GM21723 (cell line): ENCODE data around the gene GPBAR1.
A peak's percentile ranks its signal among the peaks of the same experiment; 100 is the strongest.
"Not testable (repeated sequence)": the region's sequence is repeated elsewhere in the genome, so short reads cannot be mapped to it uniquely, and the experiment has no call there.

Experiments
- ATAC-seq: cut with Tn5 transposase; IDR thresholded peaks from one replicate; pipeline ENCODE4 v1.9.1; 2021; ENCODE audit warnings: mild to moderate bottlenecking, moderate library complexity; ENCODE audit not compliant: unreplicated experiment

The GPBAR1 gene

GRCh38 chr2:218266316-218266979, 5.6 kb downstream of the GPBAR1 start:
- no peak for ATAC-seq

- ATAC-seq = no peak
Measured at GRCh38 chr2:218267259-218267658, 6.4 kb downstream of the GPBAR1 start.

GRCh38 chr2:218269900-218270720, 9.3 kb downstream of the GPBAR1 start, which contains the start of the genes AAMP and PNKD:
TSS of gene AAMP (minus strand) at chr2:218270137. CDS start at chr2:218270086, 51 bp downstream.
TSS of gene PNKD (plus strand) at chr2:218270519. CDS start at chr2:218270536, 17 bp downstream.
- peak; percentile 88 for ATAC-seq

GRCh38 chr2:218270721-218271486, 10.1 kb downstream of the GPBAR1 start:
- ATAC-seq = no peak

GRCh38 chr2:218271487-218271797, 10.6 kb downstream of the GPBAR1 start:
- ATAC-seq = no peak

- no peak for ATAC-seq
Measured at GRCh38 chr2:218271865-218272530, 11.2 kb downstream of the GPBAR1 start.

- peak; percentile 25 for ATAC-seq
Measured at GRCh38 chr2:218272531-218273212, 11.9 kb downstream of the GPBAR1 start.

- ATAC-seq = not testable (repeated sequence)
Measured at GRCh38 chr2:218273214-218273907, 12.5 kb downstream of the GPBAR1 start.

- no peak for ATAC-seq
Measured at GRCh38 chr2:218273908-218274249, 13.1 kb downstream of the GPBAR1 start.

- no peak for ATAC-seq
Measured at GRCh38 chr2:218274586-218274985, 13.8 kb downstream of the GPBAR1 start.

GRCh38 chr2:218275371-218276072, 14.7 kb downstream of the GPBAR1 start:
- no peak for ATAC-seq

GRCh38 chr2:218276986-218277755, 16.4 kb downstream of the GPBAR1 start:
- ATAC-seq = no peak

- no peak for ATAC-seq
Measured at GRCh38 chr2:218277921-218278320, 17.1 kb downstream of the GPBAR1 start.

- no peak for ATAC-seq
Measured at GRCh38 chr2:218278531-218279360, 17.9 kb downstream of the GPBAR1 start.

- no peak for ATAC-seq
Measured at GRCh38 chr2:218280260-218280870, 19.6 kb downstream of the GPBAR1 start.

GRCh38 chr2:218281449-218281848, 20.6 kb downstream of the GPBAR1 start:
- ATAC-seq = no peak
